ENCODE measurements around the gene BCLAF1.

DNA sequence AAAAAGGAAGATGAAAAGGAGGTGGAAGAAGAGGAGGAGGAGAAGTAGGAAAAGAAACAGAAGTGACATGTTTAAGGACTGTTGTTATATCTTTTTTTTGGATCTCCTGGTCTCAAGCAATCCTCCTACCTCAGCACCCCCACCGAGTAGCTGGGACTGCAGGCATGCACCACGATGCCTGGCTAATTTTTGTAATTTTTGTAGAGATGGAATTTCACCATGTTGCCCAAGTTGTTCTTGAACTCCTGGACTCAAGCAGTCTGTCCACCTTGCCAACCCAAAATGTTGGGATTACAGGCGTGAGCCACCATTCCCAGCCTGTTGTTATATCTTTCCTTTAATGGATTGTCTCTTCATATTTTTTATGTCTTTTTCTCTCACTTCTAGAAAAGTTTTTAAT is 19.5 kb upstream of the BCLAF1 start:
- TF ChIP-seq, protein P1, sequence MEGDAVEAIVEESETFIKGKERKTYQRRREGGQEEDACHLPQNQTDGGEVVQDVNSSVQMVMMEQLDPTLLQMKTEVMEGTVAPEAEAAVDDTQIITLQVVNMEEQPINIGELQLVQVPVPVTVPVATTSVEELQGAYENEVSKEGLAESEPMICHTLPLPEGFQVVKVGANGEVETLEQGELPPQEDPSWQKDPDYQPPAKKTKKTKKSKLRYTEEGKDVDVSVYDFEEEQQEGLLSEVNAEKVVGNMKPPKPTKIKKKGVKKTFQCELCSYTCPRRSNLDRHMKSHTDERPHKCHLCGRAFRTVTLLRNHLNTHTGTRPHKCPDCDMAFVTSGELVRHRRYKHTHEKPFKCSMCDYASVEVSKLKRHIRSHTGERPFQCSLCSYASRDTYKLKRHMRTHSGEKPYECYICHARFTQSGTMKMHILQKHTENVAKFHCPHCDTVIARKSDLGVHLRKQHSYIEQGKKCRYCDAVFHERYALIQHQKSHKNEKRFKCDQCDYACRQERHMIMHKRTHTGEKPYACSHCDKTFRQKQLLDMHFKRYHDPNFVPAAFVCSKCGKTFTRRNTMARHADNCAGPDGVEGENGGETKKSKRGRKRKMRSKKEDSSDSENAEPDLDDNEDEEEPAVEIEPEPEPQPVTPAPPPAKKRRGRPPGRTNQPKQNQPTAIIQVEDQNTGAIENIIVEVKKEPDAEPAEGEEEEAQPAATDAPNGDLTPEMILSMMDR (IDR thresholded peaks at IDR 0.05): no peak
- TF ChIP-seq POLR2A (IDR thresholded peaks at IDR 0.05): no peak

Data from ovary (tissue), 3 donors.